GM23338 (cell line): ENCODE measurements around the gene ZNF394. TPM values are rescaled to one million over a fixed set of nuclear protein-coding genes. Genes with fewer than 3 reads are reported as not detected.

ENCODE experiments used
- ATAC-seq: fragments of 200-7000 bp; cut with Tn5 transposase; 3 replicates; pipeline ENCODE4 v1.9.1; 2020
- DNase-seq: peaks from one replicate; pipeline ENCODE4 v3.0.0-alpha.2; 2015; ENCODE audit warnings: low spot score
- H2AFZ ChIP-seq: fragments of 200-600 bp; sonication (generic); 2 replicates; pipeline ENCODE4 v1.8.0; 2016; ENCODE audit warnings: antibody characterized with exemption, mild to moderate bottlenecking, moderate library complexity
- H3F3A ChIP-seq: fragments of 200-600 bp; sonication (generic); replicated peaks from 2 replicates; pipeline ENCODE4 v1.8.0; 2017; ENCODE audit warnings: antibody characterized with exemption, mixed run types, low read depth
- H3K27ac ChIP-seq: fragments of 200-600 bp; sonication (generic); 2 replicates; pipeline ENCODE4 v1.6.1; 2016; ENCODE audit warnings: low read depth
- H3K27me3 ChIP-seq: fragments of 200-600 bp; sonication (generic); 2 replicates; pipeline ENCODE4 v1.8.0; 2016; ENCODE audit warnings: mild to moderate bottlenecking, mixed run types, moderate library complexity; ENCODE audit not compliant: insufficient read depth
- H3K36me3 ChIP-seq: fragments of 200-600 bp; sonication (generic); 2 replicates; pipeline ENCODE4 v1.8.0; 2016; ENCODE audit warnings: mild to moderate bottlenecking; ENCODE audit not compliant: insufficient read depth
- H3K4me1 ChIP-seq: fragments of 200-600 bp; sonication (generic); 2 replicates; pipeline ENCODE4 v1.8.0; 2016; ENCODE audit warnings: mild to moderate bottlenecking, moderate library complexity; ENCODE audit not compliant: insufficient read depth
- H3K4me2 ChIP-seq: fragments of 200-600 bp; sonication (generic); 2 replicates; pipeline ENCODE4 v1.7.1; 2017; ENCODE audit warnings: mixed run types
- H3K4me3 ChIP-seq: fragments of 200-600 bp; sonication (generic); 2 replicates; pipeline ENCODE4 v1.6.1; 2016; ENCODE audit warnings: mixed run types
- H3K79me2 ChIP-seq: fragments of 200-600 bp; sonication (generic); replicated peaks from 2 replicates; pipeline ENCODE4 v1.8.0; 2017; ENCODE audit warnings: mild to moderate bottlenecking; ENCODE audit not compliant: insufficient read depth
- H3K9me2 ChIP-seq: fragments of 200-600 bp; sonication (generic); 2 replicates; pipeline ENCODE4 v1.8.0; 2017; ENCODE audit not compliant: insufficient read depth
- H4K20me1 ChIP-seq: fragments of 200-600 bp; sonication (generic); replicated peaks from 2 replicates; pipeline ENCODE4 v1.8.0; 2017; ENCODE audit warnings: mild to moderate bottlenecking; ENCODE audit not compliant: insufficient read depth
- H3K27ac Mint-ChIP-seq: 2 replicates; pipeline ENCODE4 v1.8.0; 2020; ENCODE audit warnings: inconsistent platforms, mild to moderate bottlenecking, moderate library complexity, mixed read lengths
- H3K27me3 Mint-ChIP-seq: 3 replicates; pipeline ENCODE4 v1.8.0; 2022; ENCODE audit warnings: low read depth, mild to moderate bottlenecking, moderate library complexity, mixed read lengths, inconsistent platforms; ENCODE audit not compliant: insufficient read depth, poor library complexity
- H3K36me3 Mint-ChIP-seq: 3 replicates; pipeline ENCODE4 v1.8.0; 2021; ENCODE audit warnings: low read depth, mild to moderate bottlenecking, inconsistent platforms, moderate library complexity, mixed read lengths
- H3K4me1 Mint-ChIP-seq: 3 replicates; pipeline ENCODE4 v1.8.0; 2020; ENCODE audit warnings: mild to moderate bottlenecking, inconsistent platforms, mixed read lengths
- H3K4me3 Mint-ChIP-seq: 3 replicates; pipeline ENCODE4 v1.8.0; 2021; ENCODE audit warnings: moderate library complexity, mild to moderate bottlenecking, inconsistent platforms, mixed read lengths
- H3K9me3 Mint-ChIP-seq: 3 replicates; pipeline ENCODE4 v1.8.0; 2020; ENCODE audit warnings: moderate library complexity, mild to moderate bottlenecking, inconsistent platforms, mixed read lengths
- CREB1 ChIP-seq: fragments of 250-450 bp; sonication (Bioruptor Pico); IDR thresholded peaks from 2 replicates; pipeline ENCODE4 v1.5.0; 2020; ENCODE audit warnings: low read depth, mild to moderate bottlenecking, moderate library complexity
- EZH2 ChIP-seq: fragments of 200-600 bp; sonication (generic); IDR thresholded peaks from one replicate; pipeline ENCODE4 v1.8.0; 2017; ENCODE audit warnings: antibody characterized with exemption, mild to moderate bottlenecking, low read depth; ENCODE audit not compliant: unreplicated experiment
- EZH2phosphoT487 ChIP-seq: fragments of 200-600 bp; sonication (generic); IDR thresholded peaks from one replicate; pipeline ENCODE4 v1.8.1; 2018; ENCODE audit warnings: antibody characterized with exemption; ENCODE audit not compliant: unreplicated experiment
- JUNB ChIP-seq: IDR thresholded peaks from one replicate; pipeline ENCODE4 v1.6.1; 2016; ENCODE audit warnings: antibody characterized with exemption; ENCODE audit not compliant: unreplicated experiment
- NANOG ChIP-seq: IDR thresholded peaks from 2 replicates; pipeline ENCODE4 v1.6.1; 2016; ENCODE audit warnings: antibody characterized with exemption, borderline replicate concordance
- POLR2AphosphoS5 ChIP-seq: IDR thresholded peaks from 2 replicates; pipeline ENCODE4 v1.6.1; 2016; ENCODE audit warnings: antibody characterized with exemption, low read depth
- STAT1 ChIP-seq: IDR thresholded peaks from one replicate; pipeline ENCODE4 v1.6.1; 2016; ENCODE audit warnings: antibody characterized with exemption; ENCODE audit not compliant: unreplicated experiment
- ZNF114 ChIP-seq: fragments of 250-450 bp; sonication (Bioruptor Pico); IDR thresholded peaks from 2 replicates; pipeline ENCODE4 v1.5.0; 2020; ENCODE audit warnings: mild to moderate bottlenecking, moderate library complexity
- ZNF331 ChIP-seq: fragments of 250-450 bp; sonication (Bioruptor Pico); IDR thresholded peaks from 2 replicates; pipeline ENCODE4 v1.5.0; 2020; ENCODE audit warnings: low read depth, mild to moderate bottlenecking, moderate library complexity
- polyA plus RNA-seq: library from polyadenylated mRNA; unstranded; fragments of >200 nt; fragmentation: Nextera tagmentation; extraction: Ambion mirVana; gene quantifications from 2 replicates; pipeline ENCODE4 v1.2.1, GENCODE V29; 2016
- total RNA-seq: library from RNA; depleted of rRNA; stranded (reverse); fragments of >200 nt; shearing (Covaris generic); gene quantifications from 2 replicates; pipeline ENCODE4 v1.2.3, GENCODE V29; 2014
- TF ChIP-seq, protein P1 (sequence below): IDR thresholded peaks from 2 replicates; pipeline ENCODE4 v1.6.1; 2016; ENCODE audit warnings: antibody characterized with exemption
- TF ChIP-seq, protein P2 (sequence below): fragments of 250-450 bp; sonication (Bioruptor Pico); IDR thresholded peaks from 2 replicates; pipeline ENCODE4 v1.5.0; 2020; ENCODE audit warnings: mild to moderate bottlenecking, moderate library complexity
- TF ChIP-seq, protein P3 (sequence below), 2 experiments: fragments of 200-600 bp in 1 of 2; sonication (generic) in 1 of 2; conservative IDR thresholded peaks; 2 replicates each; pipeline versions ENCODE4 v1.5.1 to v1.6.1; 2016 to 2017; ENCODE audit warnings: antibody characterized with exemption in 2 of 2, low read depth in 2 of 2, mild to moderate bottlenecking in 2 of 2, moderate library complexity in 1 of 2
- TF ChIP-seq, protein P4 (sequence below): IDR thresholded peaks from one replicate; pipeline ENCODE4 v1.6.1; 2018; ENCODE audit warnings: antibody characterized with exemption; ENCODE audit not compliant: unreplicated experiment

The ZNF394 gene
- total and polyA plus RNA-seq, 2 experiments from 2014 or later = 12.6 to 26.9 TPM

GRCh38 chr7:99535667-99536066 lies 35.6 kb upstream of the ZNF394 start:
- Histone ChIP-seq H3K79me2 (no peaks in the 10 kb centered on the region), H3K4me1 (no peaks in the 10 kb centered on the region), H4K20me1 (no peaks in the 10 kb centered on the region), H3K4me3 (no peak overlapping the region), H2AFZ (no peak overlapping the region), H3K4me2 (no peak overlapping the region), H3F3A (0 out of 2 replicates have a peak, but pooled peaks cover 11% of the 10 kb centered on the region), H3K27me3 (no peaks in the 10 kb centered on the region), H3K9me2 (no peaks in the 10 kb centered on the region), H3K27ac (no peak overlapping the region), H3K36me3 (peaks cover 20% of the 10 kb centered on the region)
- peaks cover 17% of the 10 kb centered on the region for H3K27me3 Mint-ChIP-seq
- no peak overlapping the region for H3K4me3 Mint-ChIP-seq
- ATAC-seq = no peak
- no peak overlapping the region for H3K27ac Mint-ChIP-seq
- no peaks in the 10 kb centered on the region for H3K4me1 Mint-ChIP-seq
- no peak for DNase-seq
- TF ChIP-seq JUNB = no peak
- no peak for TF ChIP-seq EZH2phosphoT487
- no peak for TF ChIP-seq ZNF114
- no peak for TF ChIP-seq NANOG
- no peak for TF ChIP-seq POLR2AphosphoS5
- TF ChIP-seq, protein P1, sequence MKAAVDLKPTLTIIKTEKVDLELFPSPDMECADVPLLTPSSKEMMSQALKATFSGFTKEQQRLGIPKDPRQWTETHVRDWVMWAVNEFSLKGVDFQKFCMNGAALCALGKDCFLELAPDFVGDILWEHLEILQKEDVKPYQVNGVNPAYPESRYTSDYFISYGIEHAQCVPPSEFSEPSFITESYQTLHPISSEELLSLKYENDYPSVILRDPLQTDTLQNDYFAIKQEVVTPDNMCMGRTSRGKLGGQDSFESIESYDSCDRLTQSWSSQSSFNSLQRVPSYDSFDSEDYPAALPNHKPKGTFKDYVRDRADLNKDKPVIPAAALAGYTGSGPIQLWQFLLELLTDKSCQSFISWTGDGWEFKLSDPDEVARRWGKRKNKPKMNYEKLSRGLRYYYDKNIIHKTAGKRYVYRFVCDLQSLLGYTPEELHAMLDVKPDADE = no peak
- TF ChIP-seq STAT1 = no peak
- TF ChIP-seq EZH2 = no peak
- TF ChIP-seq, protein P2, sequence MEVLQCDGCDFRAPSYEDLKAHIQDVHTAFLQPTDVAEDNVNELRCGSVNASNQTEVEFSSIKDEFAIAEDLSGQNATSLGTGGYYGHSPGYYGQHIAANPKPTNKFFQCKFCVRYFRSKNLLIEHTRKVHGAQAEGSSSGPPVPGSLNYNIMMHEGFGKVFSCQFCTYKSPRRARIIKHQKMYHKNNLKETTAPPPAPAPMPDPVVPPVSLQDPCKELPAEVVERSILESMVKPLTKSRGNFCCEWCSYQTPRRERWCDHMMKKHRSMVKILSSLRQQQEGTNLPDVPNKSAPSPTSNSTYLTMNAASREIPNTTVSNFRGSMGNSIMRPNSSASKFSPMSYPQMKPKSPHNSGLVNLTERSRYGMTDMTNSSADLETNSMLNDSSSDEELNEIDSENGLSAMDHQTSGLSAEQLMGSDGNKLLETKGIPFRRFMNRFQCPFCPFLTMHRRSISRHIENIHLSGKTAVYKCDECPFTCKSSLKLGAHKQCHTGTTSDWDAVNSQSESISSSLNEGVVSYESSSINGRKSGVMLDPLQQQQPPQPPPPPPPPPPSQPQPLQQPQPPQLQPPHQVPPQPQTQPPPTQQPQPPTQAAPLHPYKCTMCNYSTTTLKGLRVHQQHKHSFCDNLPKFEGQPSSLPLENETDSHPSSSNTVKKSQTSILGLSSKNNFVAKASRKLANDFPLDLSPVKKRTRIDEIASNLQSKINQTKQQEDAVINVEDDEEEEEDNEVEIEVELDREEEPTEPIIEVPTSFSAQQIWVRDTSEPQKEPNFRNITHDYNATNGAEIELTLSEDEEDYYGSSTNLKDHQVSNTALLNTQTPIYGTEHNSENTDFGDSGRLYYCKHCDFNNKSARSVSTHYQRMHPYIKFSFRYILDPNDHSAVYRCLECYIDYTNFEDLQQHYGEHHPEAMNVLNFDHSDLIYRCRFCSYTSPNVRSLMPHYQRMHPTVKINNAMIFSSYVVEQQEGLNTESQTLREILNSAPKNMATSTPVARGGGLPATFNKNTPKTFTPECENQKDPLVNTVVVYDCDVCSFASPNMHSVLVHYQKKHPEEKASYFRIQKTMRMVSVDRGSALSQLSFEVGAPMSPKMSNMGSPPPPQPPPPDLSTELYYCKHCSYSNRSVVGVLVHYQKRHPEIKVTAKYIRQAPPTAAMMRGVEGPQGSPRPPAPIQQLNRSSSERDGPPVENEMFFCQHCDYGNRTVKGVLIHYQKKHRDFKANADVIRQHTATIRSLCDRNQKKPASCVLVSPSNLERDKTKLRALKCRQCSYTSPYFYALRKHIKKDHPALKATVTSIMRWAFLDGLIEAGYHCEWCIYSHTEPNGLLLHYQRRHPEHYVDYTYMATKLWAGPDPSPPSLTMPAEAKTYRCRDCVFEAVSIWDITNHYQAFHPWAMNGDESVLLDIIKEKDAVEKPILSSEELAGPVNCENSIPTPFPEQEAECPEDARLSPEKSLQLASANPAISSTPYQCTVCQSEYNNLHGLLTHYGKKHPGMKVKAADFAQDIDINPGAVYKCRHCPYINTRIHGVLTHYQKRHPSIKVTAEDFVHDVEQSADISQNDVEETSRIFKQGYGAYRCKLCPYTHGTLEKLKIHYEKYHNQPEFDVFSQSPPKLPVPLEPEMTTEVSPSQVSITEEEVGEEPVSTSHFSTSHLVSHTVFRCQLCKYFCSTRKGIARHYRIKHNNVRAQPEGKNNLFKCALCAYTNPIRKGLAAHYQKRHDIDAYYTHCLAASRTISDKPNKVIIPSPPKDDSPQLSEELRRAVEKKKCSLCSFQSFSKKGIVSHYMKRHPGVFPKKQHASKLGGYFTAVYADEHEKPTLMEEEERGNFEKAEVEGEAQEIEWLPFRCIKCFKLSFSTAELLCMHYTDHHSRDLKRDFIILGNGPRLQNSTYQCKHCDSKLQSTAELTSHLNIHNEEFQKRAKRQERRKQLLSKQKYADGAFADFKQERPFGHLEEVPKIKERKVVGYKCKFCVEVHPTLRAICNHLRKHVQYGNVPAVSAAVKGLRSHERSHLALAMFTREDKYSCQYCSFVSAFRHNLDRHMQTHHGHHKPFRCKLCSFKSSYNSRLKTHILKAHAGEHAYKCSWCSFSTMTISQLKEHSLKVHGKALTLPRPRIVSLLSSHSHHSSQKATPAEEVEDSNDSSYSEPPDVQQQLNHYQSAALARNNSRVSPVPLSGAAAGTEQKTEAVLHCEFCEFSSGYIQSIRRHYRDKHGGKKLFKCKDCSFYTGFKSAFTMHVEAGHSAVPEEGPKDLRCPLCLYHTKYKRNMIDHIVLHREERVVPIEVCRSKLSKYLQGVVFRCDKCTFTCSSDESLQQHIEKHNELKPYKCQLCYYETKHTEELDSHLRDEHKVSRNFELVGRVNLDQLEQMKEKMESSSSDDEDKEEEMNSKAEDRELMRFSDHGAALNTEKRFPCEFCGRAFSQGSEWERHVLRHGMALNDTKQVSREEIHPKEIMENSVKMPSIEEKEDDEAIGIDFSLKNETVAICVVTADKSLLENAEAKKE (CRISPR knock-in tag) = no peak
- TF ChIP-seq, protein P3, sequence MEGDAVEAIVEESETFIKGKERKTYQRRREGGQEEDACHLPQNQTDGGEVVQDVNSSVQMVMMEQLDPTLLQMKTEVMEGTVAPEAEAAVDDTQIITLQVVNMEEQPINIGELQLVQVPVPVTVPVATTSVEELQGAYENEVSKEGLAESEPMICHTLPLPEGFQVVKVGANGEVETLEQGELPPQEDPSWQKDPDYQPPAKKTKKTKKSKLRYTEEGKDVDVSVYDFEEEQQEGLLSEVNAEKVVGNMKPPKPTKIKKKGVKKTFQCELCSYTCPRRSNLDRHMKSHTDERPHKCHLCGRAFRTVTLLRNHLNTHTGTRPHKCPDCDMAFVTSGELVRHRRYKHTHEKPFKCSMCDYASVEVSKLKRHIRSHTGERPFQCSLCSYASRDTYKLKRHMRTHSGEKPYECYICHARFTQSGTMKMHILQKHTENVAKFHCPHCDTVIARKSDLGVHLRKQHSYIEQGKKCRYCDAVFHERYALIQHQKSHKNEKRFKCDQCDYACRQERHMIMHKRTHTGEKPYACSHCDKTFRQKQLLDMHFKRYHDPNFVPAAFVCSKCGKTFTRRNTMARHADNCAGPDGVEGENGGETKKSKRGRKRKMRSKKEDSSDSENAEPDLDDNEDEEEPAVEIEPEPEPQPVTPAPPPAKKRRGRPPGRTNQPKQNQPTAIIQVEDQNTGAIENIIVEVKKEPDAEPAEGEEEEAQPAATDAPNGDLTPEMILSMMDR (conservative IDR thresholded peaks at IDR 0.05; ENCODE audit: low read depth in 2 of 2) = no peak
- TF ChIP-seq ZNF331 (CRISPR knock-in tag) = no peak
- TF ChIP-seq, protein P4, sequence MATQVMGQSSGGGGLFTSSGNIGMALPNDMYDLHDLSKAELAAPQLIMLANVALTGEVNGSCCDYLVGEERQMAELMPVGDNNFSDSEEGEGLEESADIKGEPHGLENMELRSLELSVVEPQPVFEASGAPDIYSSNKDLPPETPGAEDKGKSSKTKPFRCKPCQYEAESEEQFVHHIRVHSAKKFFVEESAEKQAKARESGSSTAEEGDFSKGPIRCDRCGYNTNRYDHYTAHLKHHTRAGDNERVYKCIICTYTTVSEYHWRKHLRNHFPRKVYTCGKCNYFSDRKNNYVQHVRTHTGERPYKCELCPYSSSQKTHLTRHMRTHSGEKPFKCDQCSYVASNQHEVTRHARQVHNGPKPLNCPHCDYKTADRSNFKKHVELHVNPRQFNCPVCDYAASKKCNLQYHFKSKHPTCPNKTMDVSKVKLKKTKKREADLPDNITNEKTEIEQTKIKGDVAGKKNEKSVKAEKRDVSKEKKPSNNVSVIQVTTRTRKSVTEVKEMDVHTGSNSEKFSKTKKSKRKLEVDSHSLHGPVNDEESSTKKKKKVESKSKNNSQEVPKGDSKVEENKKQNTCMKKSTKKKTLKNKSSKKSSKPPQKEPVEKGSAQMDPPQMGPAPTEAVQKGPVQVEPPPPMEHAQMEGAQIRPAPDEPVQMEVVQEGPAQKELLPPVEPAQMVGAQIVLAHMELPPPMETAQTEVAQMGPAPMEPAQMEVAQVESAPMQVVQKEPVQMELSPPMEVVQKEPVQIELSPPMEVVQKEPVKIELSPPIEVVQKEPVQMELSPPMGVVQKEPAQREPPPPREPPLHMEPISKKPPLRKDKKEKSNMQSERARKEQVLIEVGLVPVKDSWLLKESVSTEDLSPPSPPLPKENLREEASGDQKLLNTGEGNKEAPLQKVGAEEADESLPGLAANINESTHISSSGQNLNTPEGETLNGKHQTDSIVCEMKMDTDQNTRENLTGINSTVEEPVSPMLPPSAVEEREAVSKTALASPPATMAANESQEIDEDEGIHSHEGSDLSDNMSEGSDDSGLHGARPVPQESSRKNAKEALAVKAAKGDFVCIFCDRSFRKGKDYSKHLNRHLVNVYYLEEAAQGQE = no peak
- TF ChIP-seq CREB1 (CRISPR knock-in tag) = no peak
- H3K9me3 Mint-ChIP-seq = peaks cover 92% of the 10 kb centered on the region
- H3K36me3 Mint-ChIP-seq = peaks cover 48% of the 10 kb centered on the region
